ENCODE measurements around the gene RP9.
A peak's percentile ranks its signal among the peaks of the same experiment; 100 is the strongest.

Gene RP9

GRCh38 chr7:33062782-33063443, 46.3 kb downstream of the RP9 start:
- peak; percentile 99 for DNase-seq (ENCODE audit: low spot score)

- DNase-seq (ENCODE audit: low spot score), result peak; percentile 52
Measured at GRCh38 chr7:33062023-33062781, 47.0 kb downstream of the RP9 start, which contains the start of gene NT5C3A. NT5C3A (minus strand) TSS chr7:33062776; CDS start chr7:33062705, 71 bp downstream.

GRCh38 chr7:33061282-33061937, 47.8 kb downstream of the RP9 start:
- no peak for DNase-seq (ENCODE audit: low spot score)

- DNase-seq (ENCODE audit: low spot score), result no peak
Measured at GRCh38 chr7:33059635-33060034, 49.6 kb downstream of the RP9 start.

- DNase-seq (ENCODE audit: low spot score), result no peak
Measured at GRCh38 chr7:33055158-33055557, 54.0 kb downstream of the RP9 start.

- DNase-seq (ENCODE audit: low spot score), result peak; percentile 54
Measured at GRCh38 chr7:33054261-33054964, 54.8 kb downstream of the RP9 start.

- DNase-seq (ENCODE audit: low spot score), result no peak
Measured at GRCh38 chr7:33053721-33054120, 55.5 kb downstream of the RP9 start.

GRCh38 chr7:33050535-33051318, 58.5 kb downstream of the RP9 start:
- no peak for DNase-seq (ENCODE audit: low spot score)

GRCh38 chr7:33048704-33049103, 60.5 kb downstream of the RP9 start:
- DNase-seq (ENCODE audit: low spot score), result no peak

- no peak for DNase-seq (ENCODE audit: low spot score)
Measured at GRCh38 chr7:33048257-33048656, 60.9 kb downstream of the RP9 start.

- DNase-seq (ENCODE audit: low spot score), result no peak
Measured at GRCh38 chr7:33044986-33045385, 64.2 kb downstream of the RP9 start.

Measured in COLO829 (cell line).